ENCODE data around the gene RIC8A. TPM values are rescaled to one million over a fixed set of nuclear protein-coding genes. Genes with fewer than 3 reads are reported as not detected.

RIC8A gene
- total and polyA plus RNA-seq, 9 of the 15 experiments (the other 6 are each of a cell fraction or from before 2014, with no cell fraction given) = 10.7 to 108 (median 72.1) TPM

DNA sequence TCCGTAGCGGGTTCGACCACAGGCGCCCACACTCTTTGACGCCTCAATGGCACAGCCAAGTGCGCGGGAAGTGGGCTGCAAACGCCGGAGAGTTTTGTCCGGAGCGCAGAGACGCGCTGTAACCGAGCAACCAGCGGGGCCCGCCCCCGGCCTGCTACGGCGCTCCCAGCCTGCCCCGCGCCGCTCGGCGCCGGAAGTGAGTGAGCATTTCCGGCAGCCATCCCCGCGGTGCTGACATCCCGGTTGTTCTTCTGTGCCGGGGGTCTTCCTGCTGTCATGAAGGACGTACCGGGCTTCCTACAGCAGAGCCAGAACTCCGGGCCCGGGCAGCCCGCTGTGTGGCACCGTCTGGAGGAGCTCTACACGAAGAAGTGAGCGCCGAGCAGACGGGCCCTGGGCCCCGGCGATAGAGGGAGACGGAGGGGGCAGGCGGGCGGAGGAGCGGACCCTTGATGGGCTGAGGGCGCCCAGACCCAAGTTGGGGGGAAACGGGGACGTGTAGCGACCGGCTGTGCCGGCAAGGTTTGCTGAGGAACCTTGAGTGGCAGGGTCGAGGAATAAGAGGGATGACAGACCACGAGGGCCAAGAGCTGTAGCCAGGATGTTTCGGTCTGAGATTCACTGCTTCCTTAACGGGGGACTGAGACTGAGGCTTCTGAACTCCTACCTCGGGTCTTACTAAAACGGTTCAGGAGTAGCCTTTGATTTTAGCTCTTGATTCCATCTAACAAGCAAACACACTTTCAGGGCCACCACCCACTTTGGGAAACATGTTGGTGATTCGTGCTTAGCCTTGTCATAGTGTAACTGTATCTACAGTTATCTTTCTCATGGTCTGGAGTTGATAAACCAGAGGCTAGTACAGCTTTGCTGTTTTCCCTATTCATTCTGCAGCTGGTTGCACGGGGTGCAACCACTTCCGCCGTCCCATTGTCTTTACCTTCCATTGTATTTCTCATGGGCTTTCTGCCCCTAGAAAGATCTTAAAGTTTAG, 29.6 kb downstream of the RIC8A start, which contains the start of gene PSMD13 (continued):
- TF ChIP-seq ZNF766 (CRISPR knock-in tag; conservative IDR thresholded peaks at IDR 0.05) (0 out of 2 replicates have a peak, but pooled peaks have one; percentile 13), RNF2 (IDR thresholded peaks at IDR 0.05) (no peak), CBFA2T3 (IDR thresholded peaks at IDR 0.05) (peak; percentile 25; the same call in 1 of the 2 replicates), NCOA1 (IDR thresholded peaks at IDR 0.05; ENCODE audit: low read depth) (peak; percentile 45), CREBBP (IDR thresholded peaks at IDR 0.05; ENCODE audit: low read depth, low read length) (no peak), RAD51 (IDR thresholded peaks at IDR 0.05; ENCODE audit: borderline replicate concordance, low read depth) (no peak), RFX5 (IDR thresholded peaks at IDR 0.05; ENCODE audit: low read depth, low read length) (no peak), HIVEP1 (CRISPR knock-in tag; IDR thresholded peaks at IDR 0.05) (no peak), MAZ (CRISPR knock-in tag; conservative IDR thresholded peaks at IDR 0.05 in 1 of 2, IDR thresholded peaks at IDR 0.05 in 1 of 2) (peak; percentile 55 to 65; a peak in 3 of 4 replicates), KDM4B (IDR thresholded peaks at IDR 0.05; ENCODE audit: borderline replicate concordance in 2 of 2, low read depth in 1 of 2) (peak in 1 of 2 experiments; percentile 67; a peak in 1 of 4 replicates), DPF2 (IDR thresholded peaks at IDR 0.05) (no peak), HMG20A (CRISPR knock-in tag; conservative IDR thresholded peaks at IDR 0.05) (no peak), JUND (IDR thresholded peaks at IDR 0.05; ENCODE audit: borderline replicate concordance, low read depth, low read length) (no peak), JUND (tag; IDR thresholded peaks at IDR 0.05; ENCODE audit: borderline replicate concordance, low read depth, low read length) (peak; percentile 16; the same call in 1 of the 3 replicates), HEY1 (CRISPR knock-in tag; IDR thresholded peaks at IDR 0.05; ENCODE audit: borderline replicate concordance) (no peak), TBP (optimal IDR thresholded peaks at IDR 0.05; ENCODE audit: low read depth, low read length) (peak; percentile 23), FUS (optimal IDR thresholded peaks at IDR 0.05; ENCODE audit: low read depth, low read length) (no peak), ASH1L (IDR thresholded peaks at IDR 0.05; ENCODE audit: borderline replicate concordance, low read depth, partially characterized antibody) (no peak), STAG1 (CRISPR knock-in tag; IDR thresholded peaks at IDR 0.05; ENCODE audit: borderline replicate concordance) (no peak), SIRT6 (IDR thresholded peaks at IDR 0.05; ENCODE audit: low read depth, low read length) (no peak), HDAC1 (IDR thresholded peaks at IDR 0.05) (peak in 1 of 2 experiments; percentile 93; a peak in 2 of 4 replicates)
- TF ChIP-seq, protein P1, sequence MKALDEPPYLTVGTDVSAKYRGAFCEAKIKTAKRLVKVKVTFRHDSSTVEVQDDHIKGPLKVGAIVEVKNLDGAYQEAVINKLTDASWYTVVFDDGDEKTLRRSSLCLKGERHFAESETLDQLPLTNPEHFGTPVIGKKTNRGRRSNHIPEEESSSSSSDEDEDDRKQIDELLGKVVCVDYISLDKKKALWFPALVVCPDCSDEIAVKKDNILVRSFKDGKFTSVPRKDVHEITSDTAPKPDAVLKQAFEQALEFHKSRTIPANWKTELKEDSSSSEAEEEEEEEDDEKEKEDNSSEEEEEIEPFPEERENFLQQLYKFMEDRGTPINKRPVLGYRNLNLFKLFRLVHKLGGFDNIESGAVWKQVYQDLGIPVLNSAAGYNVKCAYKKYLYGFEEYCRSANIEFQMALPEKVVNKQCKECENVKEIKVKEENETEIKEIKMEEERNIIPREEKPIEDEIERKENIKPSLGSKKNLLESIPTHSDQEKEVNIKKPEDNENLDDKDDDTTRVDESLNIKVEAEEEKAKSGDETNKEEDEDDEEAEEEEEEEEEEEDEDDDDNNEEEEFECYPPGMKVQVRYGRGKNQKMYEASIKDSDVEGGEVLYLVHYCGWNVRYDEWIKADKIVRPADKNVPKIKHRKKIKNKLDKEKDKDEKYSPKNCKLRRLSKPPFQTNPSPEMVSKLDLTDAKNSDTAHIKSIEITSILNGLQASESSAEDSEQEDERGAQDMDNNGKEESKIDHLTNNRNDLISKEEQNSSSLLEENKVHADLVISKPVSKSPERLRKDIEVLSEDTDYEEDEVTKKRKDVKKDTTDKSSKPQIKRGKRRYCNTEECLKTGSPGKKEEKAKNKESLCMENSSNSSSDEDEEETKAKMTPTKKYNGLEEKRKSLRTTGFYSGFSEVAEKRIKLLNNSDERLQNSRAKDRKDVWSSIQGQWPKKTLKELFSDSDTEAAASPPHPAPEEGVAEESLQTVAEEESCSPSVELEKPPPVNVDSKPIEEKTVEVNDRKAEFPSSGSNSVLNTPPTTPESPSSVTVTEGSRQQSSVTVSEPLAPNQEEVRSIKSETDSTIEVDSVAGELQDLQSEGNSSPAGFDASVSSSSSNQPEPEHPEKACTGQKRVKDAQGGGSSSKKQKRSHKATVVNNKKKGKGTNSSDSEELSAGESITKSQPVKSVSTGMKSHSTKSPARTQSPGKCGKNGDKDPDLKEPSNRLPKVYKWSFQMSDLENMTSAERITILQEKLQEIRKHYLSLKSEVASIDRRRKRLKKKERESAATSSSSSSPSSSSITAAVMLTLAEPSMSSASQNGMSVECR (CRISPR knock-in tag; IDR thresholded peaks at IDR 0.05) = peak; percentile 52; the same call in 1 of the 2 replicates
- TF ChIP-seq, protein P2, sequence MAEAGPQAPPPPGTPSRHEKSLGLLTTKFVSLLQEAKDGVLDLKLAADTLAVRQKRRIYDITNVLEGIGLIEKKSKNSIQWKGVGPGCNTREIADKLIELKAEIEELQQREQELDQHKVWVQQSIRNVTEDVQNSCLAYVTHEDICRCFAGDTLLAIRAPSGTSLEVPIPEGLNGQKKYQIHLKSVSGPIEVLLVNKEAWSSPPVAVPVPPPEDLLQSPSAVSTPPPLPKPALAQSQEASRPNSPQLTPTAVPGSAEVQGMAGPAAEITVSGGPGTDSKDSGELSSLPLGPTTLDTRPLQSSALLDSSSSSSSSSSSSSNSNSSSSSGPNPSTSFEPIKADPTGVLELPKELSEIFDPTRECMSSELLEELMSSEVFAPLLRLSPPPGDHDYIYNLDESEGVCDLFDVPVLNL (CRISPR knock-in tag; IDR thresholded peaks at IDR 0.05; ENCODE audit: low read depth) = no peak
